Measurements from ENCODE around the gene PCBP4.

PCBP4 gene

GRCh38 chr3:51974963-51975851 lies 8.0 kb upstream of the PCBP4 start, which contains the start of gene ABHD14A:
ABHD14A (plus strand) TSS chr3:51975064; CDS start chr3:51975136, 72 bp downstream.
- peak within 1 kb of the TSS; percentile 50 for H3K4me3 ChIP-seq (ENCODE audit: low read depth, low read length)

GRCh38 chr3:51974277-51974962 lies 7.2 kb upstream of the PCBP4 start:
- peak overlapping the region; percentile 13 for H3K4me3 ChIP-seq (ENCODE audit: low read depth, low read length)

- no peak overlapping the region for H3K4me3 ChIP-seq (ENCODE audit: low read depth, low read length)
Observed at GRCh38 chr3:51971350-51971749, 4.1 kb upstream of the PCBP4 start.

GRCh38 chr3:51970606-51971300 lies 3.5 kb upstream of the PCBP4 start:
- no peak overlapping the region for H3K4me3 ChIP-seq (ENCODE audit: low read depth, low read length)

- no peak overlapping the region for H3K4me3 ChIP-seq (ENCODE audit: low read depth, low read length)
Observed at GRCh38 chr3:51969841-51970240, 2.6 kb upstream of the PCBP4 start.

- H3K4me3 ChIP-seq (ENCODE audit: low read depth, low read length): no peak overlapping the region
Observed at GRCh38 chr3:51968883-51969678, 1.8 kb upstream of the PCBP4 start.

GRCh38 chr3:51968170-51968775 lies 1.0 kb upstream of the PCBP4 start:
- H3K4me3 ChIP-seq (ENCODE audit: low read depth, low read length): peak overlapping the region; percentile 56

- peak overlapping the region; percentile 28 for H3K4me3 ChIP-seq (ENCODE audit: low read depth, low read length)
Observed at GRCh38 chr3:51966922-51967383, 301 bp downstream of the PCBP4 start.

GRCh38 chr3:51966486-51966885 lies 768 bp downstream of the PCBP4 start:
- H3K4me3 ChIP-seq (ENCODE audit: low read depth, low read length): no peak overlapping the region

- no peak overlapping the region for H3K4me3 ChIP-seq (ENCODE audit: low read depth, low read length)
Observed at GRCh38 chr3:51966016-51966415, 1.2 kb downstream of the PCBP4 start.

GRCh38 chr3:51964521-51964920 lies 2.7 kb downstream of the PCBP4 start:
- no peak overlapping the region for H3K4me3 ChIP-seq (ENCODE audit: low read depth, low read length)

GRCh38 chr3:51963951-51964451 lies 3.3 kb downstream of the PCBP4 start:
- H3K4me3 ChIP-seq (ENCODE audit: low read depth, low read length): no peak overlapping the region

- no peak overlapping the region for H3K4me3 ChIP-seq (ENCODE audit: low read depth, low read length)
Observed at GRCh38 chr3:51962854-51963530, 4.3 kb downstream of the PCBP4 start.

- H3K4me3 ChIP-seq (ENCODE audit: low read depth, low read length): no peak overlapping the region
Observed at GRCh38 chr3:51961602-51962569, 5.4 kb downstream of the PCBP4 start.

- no peak overlapping the region for H3K4me3 ChIP-seq (ENCODE audit: low read depth, low read length)
Observed at GRCh38 chr3:51961011-51961410, 6.2 kb downstream of the PCBP4 start.

GRCh38 chr3:51960386-51960785 lies 6.9 kb downstream of the PCBP4 start:
- H3K4me3 ChIP-seq (ENCODE audit: low read depth, low read length): no peak overlapping the region

GRCh38 chr3:51959651-51960050 lies 7.6 kb downstream of the PCBP4 start:
- no peak overlapping the region for H3K4me3 ChIP-seq (ENCODE audit: low read depth, low read length)
